GM21390 (cell line): Measurements from ENCODE around the gene SART3.
"Not testable (repeated sequence)": the region's sequence is repeated elsewhere in the genome, so short reads cannot be mapped to it uniquely, and the experiment has no call there.

Source experiments
- ATAC-seq: cut with Tn5 transposase; IDR thresholded peaks from one replicate; pipeline ENCODE4 v1.9.1; 2021; ENCODE audit not compliant: unreplicated experiment

Gene SART3

GRCh38 chr12:108564724-108565123, 3.8 kb upstream of the SART3 start:
- no peak for ATAC-seq

- ATAC-seq: no peak
Observed at GRCh38 chr12:108563804-108564151, 2.8 kb upstream of the SART3 start.

GRCh38 chr12:108563136-108563803, 2.3 kb upstream of the SART3 start:
- peak; percentile 33 for ATAC-seq

DNA sequence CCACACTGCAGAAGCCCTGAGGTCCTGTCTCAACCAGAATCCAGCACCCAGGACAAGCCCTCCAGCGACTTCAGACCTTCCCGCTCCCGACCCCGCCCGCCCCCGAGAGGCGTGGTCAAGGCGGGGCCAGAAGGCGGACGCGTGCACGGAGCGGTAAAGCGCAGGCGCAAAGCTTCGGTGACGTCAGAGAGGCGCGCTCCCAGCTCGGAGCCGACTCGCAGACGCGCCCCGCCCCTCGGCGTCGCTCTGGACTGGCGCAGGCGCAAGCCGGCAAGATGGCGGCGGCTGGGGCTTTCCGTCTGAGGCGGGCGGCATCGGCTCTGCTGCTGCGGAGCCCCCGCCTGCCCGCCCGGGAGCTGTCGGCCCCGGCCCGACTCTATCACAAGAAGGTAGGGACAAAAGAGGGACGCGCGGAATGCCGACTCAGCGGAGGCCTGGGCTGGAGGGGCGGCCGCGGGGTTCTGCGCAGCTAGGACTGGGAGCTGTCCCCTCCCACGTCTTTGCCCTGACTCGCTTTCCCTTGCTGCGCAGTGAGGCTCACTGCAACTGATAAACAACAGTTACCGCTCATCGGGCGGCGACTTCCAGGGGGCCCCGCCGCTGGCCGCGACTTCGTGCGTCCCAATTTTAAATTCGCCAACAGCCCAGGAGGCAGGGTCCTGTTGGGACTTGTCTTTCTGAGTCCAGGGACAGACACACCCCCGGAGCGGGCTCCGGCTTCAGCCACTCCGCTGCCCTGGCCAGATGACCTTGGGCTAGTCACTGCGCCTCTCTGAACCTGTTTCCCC, 1.6 kb upstream of the SART3 start, which contains the start of gene ISCU:
Gene ISCU (plus strand): TSS at position 249 of the 788 bp plus-strand sequence. CDS start 27 bp downstream, at position 276.
- ATAC-seq: peak; percentile 49

DNA sequence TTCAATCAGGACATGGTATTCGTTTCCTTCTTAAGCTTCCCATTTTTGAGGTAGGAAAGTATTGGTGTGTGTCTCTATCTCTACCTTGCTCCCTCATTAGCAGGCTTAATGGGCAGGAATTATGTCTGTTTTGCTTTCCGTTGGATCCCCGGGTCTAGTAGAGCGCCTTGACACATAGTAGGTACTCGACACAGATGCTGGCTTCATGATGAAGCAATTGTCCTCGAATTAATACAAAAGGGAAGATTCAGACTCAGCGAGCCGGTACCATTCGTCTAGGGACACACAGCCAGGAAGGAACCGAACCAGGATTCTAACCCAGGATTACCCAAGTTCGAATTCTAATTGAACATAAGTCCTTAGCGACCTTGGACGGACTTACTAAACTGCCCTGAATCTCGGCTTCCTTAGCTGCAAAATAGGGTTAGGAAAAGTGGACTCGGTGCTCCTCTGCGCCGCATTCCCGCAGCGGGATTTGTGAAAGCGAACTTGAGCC, 927 bp upstream of the SART3 start:
- ATAC-seq: no peak

- no peak for ATAC-seq
Observed at GRCh38 chr12:108560321-108560721, 652 bp downstream of the SART3 start.

GRCh38 chr12:108559748-108560147, 1.2 kb downstream of the SART3 start:
- ATAC-seq: no peak

DNA sequence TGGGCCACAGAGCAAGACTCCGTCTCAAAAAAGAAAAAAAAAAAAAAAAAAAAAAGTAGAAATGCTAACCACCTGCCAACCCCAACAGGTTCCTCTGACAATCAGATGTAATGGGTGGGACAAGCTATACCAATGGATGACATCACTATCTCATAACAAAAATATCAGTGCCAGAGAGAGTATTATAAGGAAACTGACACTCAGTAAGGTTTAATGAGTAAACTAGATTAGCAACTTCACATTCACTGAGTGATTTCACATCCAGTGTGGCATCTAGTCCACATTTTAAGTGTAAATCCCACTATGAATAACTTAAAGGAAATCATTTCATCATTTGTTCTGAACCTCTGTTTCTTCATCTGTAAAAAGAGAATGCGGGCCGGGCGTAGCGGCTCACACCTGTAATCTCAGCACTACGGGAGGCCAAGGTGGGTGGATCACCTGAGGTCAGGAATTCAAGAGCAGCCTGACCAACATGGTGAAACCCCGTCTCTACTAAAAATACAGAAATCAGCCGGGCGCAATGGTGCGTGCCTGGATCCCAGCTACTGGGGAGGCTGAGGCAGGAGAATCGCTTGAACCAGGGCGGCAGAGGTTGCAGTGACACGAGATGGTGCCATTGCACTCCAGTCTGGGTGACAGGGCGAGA, 1.8 kb downstream of the SART3 start:
- ATAC-seq: no peak

- ATAC-seq: not testable (repeated sequence)
Observed at GRCh38 chr12:108555383-108555782, 5.6 kb downstream of the SART3 start.

GRCh38 chr12:108553799-108554198, 7.2 kb downstream of the SART3 start:
- ATAC-seq: no peak

- ATAC-seq: no peak
Observed at GRCh38 chr12:108551535-108551934, 9.4 kb downstream of the SART3 start.

GRCh38 chr12:108548954-108549521, 11.9 kb downstream of the SART3 start:
- ATAC-seq: no peak

DNA sequence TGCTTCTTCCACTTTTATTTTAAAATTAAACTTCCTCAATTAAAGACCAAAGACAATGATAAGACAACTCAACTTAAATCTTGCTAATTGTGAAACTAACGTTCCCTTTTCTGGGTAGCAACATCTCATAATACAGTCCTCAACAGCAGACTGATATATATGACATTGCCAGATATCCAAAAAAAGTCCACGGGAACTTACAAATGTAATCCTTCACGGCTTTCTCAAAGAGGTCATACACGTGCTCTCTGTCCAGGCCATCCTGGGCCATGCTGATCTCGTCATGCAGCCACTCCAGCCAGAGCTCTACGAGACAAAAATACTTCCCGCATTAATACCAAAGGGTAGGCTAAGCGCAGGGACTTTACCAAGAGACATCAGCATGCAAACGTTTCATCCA, 13.3 kb downstream of the SART3 start:
- no peak for ATAC-seq

- no peak for ATAC-seq
Observed at GRCh38 chr12:108543652-108544051, 17.3 kb downstream of the SART3 start.

GRCh38 chr12:108542320-108542719, 18.7 kb downstream of the SART3 start:
- ATAC-seq: no peak

DNA sequence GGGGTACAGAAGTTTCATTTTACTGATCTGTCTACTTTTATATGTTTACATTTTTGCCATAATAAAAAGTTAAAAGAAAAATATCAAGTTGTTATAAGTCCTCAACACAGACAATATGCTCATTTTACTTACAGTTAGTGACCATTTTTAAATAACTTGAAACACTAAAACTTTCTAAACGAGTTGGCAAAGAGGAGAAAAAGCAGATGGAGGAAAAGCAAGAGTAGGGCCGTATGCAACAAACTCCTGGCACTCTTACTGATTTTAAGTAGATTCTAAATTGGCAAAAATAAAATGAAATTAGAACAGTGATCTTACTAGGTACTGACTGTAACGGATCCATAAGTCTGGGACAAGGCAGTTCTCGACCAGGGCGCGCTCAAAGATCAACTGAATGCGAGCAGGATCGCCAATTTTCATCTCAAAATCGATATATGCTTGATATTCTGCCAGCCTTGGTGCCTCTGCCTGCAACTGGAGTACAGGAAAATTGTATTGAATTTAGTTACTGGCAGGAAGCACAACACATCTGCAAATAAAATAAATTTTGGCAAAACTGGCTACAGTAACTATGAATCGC, 22.3 kb downstream of the SART3 start:
- ATAC-seq: no peak

DNA sequence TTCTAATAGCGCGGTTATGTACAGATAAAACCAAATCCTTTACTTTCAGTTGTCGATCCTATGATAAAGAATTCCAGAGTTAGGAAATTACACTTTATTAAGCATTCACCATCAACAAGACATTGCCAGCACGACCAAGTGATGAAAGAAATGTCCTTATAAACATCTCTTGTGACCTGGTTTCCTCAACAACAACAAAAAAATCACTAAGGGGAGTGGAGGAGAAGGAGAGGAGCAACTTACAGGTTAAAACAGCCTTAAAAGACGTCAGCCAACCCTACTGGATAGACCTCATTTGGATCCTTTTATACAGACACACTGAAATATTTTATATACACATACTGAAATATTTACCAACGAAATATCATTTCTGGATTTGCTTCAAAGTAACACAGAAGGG, 22.8 kb downstream of the SART3 start:
- ATAC-seq: no peak

- no peak for ATAC-seq
Observed at GRCh38 chr12:108531929-108532848, 28.8 kb downstream of the SART3 start.

DNA sequence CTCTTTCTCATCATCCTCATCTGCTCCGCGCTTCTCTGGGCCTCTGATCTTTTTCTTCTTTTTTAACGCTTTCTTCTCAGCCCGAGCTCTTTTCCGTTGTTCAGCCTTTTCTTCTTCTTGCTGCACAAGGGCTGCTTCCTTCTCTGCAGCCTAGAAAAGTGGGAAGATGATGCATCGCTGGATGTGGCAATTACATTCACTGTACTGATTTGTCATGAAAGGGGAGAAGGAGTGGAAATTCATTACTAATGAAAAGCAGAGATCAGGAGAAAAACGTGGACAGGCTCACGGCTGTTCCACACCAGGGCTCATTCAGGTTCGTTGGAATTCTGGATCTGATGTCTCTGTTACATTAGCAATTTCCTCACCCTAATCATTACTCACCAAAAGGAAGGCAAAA, 30.8 kb downstream of the SART3 start:
- ATAC-seq: no peak

GRCh38 chr12:108527166-108527496, 33.8 kb downstream of the SART3 start:
- no peak for ATAC-seq
